HL-60/S4 treated with retinoic acid at 250 ng/mL for 4 days and 3 days (cell line): ENCODE results near the gene MRPS33.

ENCODE experiments used
- in situ Hi-C: fragments of 300-500 bp; cut with MboI; formaldehyde crosslinking; loops from 2 replicates; pipeline ENCODE4 v1.7.0; 2022; ENCODE audit warnings: low sequenced_read_pairs

The MRPS33 gene

GRCh38 chr7:141012696-141013344, 1.9 kb downstream of the MRPS33 start:
- in situ Hi-C loops = no loop called here

GRCh38 chr7:141012044-141012685, 2.6 kb downstream of the MRPS33 start:
- in situ Hi-C loops = no loop called here

- in situ Hi-C loops = no loop called here
Observed at GRCh38 chr7:141011443-141011842, 3.3 kb downstream of the MRPS33 start.

- in situ Hi-C loops = no loop called here
Observed at GRCh38 chr7:141003172-141004065, 11.3 kb downstream of the MRPS33 start.

GRCh38 chr7:141001546-141001945, 13.2 kb downstream of the MRPS33 start:
- in situ Hi-C loops = no loop called here

GRCh38 chr7:141001122-141001521, 13.6 kb downstream of the MRPS33 start:
- in situ Hi-C loops = no loop called here

GRCh38 chr7:140998715-140999114, 16.0 kb downstream of the MRPS33 start:
- in situ Hi-C loops = loop anchor here (25.0 kb wide), 1 partner anchor 486 kb away; no protein-coding TSS in a partner anchor

GRCh38 chr7:140992422-140992821, 22.3 kb downstream of the MRPS33 start:
- in situ Hi-C loops = loop anchor here (25.0 kb wide), 1 partner anchor 480 kb away; no protein-coding TSS in a partner anchor

GRCh38 chr7:140990193-140990962, 24.4 kb downstream of the MRPS33 start:
- in situ Hi-C loops = loop anchor here (25.0 kb wide), 1 partner anchor 478 kb away; no protein-coding TSS in a partner anchor

GRCh38 chr7:140989068-140989467, 25.7 kb downstream of the MRPS33 start:
- in situ Hi-C loops = loop anchor here (25.0 kb wide), 1 partner anchor 477 kb away; no protein-coding TSS in a partner anchor

GRCh38 chr7:140983802-140984201, 30.9 kb downstream of the MRPS33 start:
- in situ Hi-C loops = loop anchor here (25.0 kb wide), 1 partner anchor 472 kb away; no protein-coding TSS in a partner anchor

- in situ Hi-C loops = loop anchor here (25.0 kb wide), 1 partner anchor 470 kb away; no protein-coding TSS in a partner anchor
Observed at GRCh38 chr7:140982508-140982907, 32.2 kb downstream of the MRPS33 start.

- in situ Hi-C loops = loop anchor here (25.0 kb wide), 1 partner anchor 470 kb away; no protein-coding TSS in a partner anchor
Observed at GRCh38 chr7:140981951-140982350, 32.8 kb downstream of the MRPS33 start.

GRCh38 chr7:140977741-140978140, 37.0 kb downstream of the MRPS33 start:
- in situ Hi-C loops = loop anchor here (25.0 kb wide), 1 partner anchor 465 kb away; no protein-coding TSS in a partner anchor

- in situ Hi-C loops = no loop called here
Observed at GRCh38 chr7:140972876-140973829, 41.6 kb downstream of the MRPS33 start.

GRCh38 chr7:140972344-140972743, 42.4 kb downstream of the MRPS33 start:
- in situ Hi-C loops = no loop called here

- in situ Hi-C loops = no loop called here
Observed at GRCh38 chr7:140967438-140967837, 47.3 kb downstream of the MRPS33 start.

- in situ Hi-C loops = no loop called here
Observed at GRCh38 chr7:140966561-140967233, 48.1 kb downstream of the MRPS33 start.

GRCh38 chr7:140961117-140961516, 53.6 kb downstream of the MRPS33 start:
- in situ Hi-C loops = no loop called here
